Muscle of arm (tissue), 12 donors: ENCODE measurements around the gene PRELP. TPM values are rescaled to one million over a fixed set of nuclear protein-coding genes. Genes with fewer than 3 reads are reported as not detected.
"Not testable (repeated sequence)": the region's sequence is repeated elsewhere in the genome, so short reads cannot be mapped to it uniquely, and the experiment has no call there.

ENCODE experiments used
- DNase-seq: peaks from one replicate; pipeline ENCODE4 v3.0.0-alpha.2; 2013
- polyA plus RNA-seq, 12 donors: library from polyadenylated mRNA; unstranded; fragments of 120-200 nt; gene quantifications; one replicate each; pipeline ENCODE4 v1.2.1, GENCODE V29; 2013; ENCODE audit not compliant: insufficient read length in 12 of 12

PRELP gene
- polyA plus RNA-seq, 12 donors: 1.3 to 23.8 (median 2.9) TPM; not detected in 1

DNA sequence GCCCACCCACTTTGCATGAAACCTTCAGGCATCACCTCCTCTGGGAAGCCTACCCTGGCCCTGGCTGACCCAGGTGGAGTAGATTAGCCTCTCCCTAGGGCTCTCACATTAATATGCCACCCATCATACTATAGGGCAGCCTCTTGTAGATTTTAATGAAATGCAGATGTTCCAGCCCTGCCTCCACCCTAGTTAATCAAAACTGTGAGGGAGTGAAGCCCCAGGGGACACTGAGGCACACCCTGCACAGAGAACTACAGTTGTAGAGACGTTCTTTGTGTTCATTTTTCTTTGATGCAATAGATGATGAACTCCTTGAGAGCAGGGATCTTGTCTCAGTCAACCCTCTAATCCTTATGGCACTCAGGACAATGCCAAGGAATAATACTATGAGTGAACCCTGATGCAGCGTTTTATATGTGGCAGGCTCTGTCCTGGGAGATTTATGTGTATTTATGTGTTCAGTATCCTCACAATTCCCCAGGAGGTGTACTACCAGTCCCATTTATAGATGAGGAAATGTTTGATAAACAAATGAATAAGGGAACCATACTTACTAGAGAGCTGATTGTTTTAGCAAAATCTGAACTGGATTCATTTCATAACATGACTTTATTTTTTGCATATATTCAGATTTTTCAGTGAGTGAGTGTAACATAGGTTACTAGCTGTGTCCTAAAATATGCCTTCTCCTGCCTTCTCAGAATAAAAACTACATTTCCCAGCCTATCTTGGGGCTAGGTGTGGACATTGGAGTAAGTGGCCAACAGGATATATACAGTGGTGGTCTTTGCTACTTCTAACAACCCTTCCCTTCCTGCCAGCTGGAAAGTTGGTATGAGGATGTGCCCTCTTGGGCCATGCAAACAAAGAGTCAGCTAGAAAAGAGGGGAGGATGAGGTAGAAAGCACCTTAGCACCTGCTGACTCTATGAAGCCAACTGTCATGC is 23.5 kb upstream of the PRELP start:
- no peak for DNase-seq

DNA sequence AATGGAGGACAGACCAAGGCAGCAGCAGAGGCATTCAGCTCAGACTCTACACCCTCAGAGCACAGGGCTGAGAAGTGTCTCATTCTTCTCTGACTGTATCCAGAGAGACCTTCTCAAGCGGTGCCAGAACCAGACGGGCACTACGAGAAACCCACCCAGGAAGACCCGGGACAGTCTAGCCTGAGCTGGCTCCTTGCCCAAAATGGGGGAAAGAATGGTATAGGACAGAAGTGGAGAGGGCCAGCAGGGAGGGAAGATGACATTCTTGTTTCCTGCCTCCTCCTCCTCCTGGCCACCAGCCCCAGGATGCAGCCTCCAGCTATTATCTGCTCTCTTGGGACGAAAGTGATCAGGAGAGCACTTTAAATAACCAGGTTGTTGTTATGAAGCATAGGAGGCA is 22.6 kb upstream of the PRELP start:
- DNase-seq: no peak

DNA sequence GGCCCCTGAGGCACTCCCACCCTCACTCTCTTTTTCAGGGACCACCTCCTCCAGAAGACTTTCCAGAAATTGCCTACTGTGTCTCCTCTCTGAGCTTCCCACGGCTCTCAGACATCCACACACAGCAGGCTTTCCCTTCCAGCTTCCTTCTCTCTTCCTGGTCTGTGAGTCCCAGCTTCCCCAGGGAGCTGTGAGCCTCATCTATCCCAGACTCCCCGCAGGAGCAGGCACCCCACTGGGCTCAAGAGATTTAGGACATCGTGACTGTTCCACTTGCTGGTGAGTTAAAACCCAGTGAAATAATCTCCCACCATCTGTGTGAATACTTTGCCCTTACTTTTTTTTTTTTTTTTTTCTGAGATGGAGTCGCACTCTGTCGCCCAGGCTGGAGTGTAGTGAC is 22.0 kb upstream of the PRELP start:
- no peak for DNase-seq

- no peak for DNase-seq
Observed at GRCh38 chr1:203454986-203455471, 20.6 kb upstream of the PRELP start.

DNA sequence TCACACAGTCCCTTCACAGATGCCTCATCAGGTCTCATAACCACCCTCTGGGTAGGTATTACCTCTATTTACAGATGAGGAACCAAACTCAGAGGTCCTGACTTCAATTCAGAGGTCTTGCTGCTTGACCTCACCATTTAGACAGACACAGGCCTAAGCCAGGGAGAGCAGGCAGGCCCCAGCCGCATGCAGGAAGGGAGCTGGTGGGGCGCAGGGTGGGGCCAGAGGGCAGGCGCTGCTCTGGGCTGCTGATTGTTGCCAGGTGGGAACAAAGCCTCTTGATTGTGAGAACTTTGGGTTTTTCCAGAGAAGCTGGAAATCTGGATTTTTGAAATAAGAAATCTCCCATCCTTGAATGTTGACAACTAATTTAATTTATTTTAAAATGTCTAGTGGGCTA is 19.9 kb upstream of the PRELP start:
- DNase-seq: no peak

- DNase-seq: no peak
Observed at GRCh38 chr1:203456577-203456976, 19.0 kb upstream of the PRELP start.

GRCh38 chr1:203458078-203458477 is 17.5 kb upstream of the PRELP start:
- DNase-seq: no peak

GRCh38 chr1:203459671-203460201 is 15.9 kb upstream of the PRELP start:
- DNase-seq: no peak

DNA sequence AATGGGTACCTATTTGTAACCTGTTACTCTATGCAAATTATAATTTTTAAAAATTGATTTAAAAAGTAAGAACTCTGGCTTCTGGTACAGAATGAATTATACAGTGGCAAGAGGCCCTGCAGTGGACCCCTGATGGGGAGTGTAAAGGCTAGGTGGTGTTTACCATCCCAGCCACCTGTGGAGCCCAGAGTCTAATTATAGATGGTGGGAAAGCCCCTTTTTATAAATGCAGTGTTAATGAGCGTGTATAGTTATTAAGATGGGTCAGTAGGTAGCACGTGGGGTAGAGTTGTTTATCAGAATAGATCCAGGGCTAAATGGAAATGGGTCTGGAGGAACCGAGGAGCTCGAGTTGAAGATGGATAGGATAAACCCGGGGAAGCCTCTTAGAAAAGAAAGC is 13.9 kb upstream of the PRELP start:
- DNase-seq: no peak

- DNase-seq: no peak
Observed at GRCh38 chr1:203462143-203462542, 13.5 kb upstream of the PRELP start.

DNA sequence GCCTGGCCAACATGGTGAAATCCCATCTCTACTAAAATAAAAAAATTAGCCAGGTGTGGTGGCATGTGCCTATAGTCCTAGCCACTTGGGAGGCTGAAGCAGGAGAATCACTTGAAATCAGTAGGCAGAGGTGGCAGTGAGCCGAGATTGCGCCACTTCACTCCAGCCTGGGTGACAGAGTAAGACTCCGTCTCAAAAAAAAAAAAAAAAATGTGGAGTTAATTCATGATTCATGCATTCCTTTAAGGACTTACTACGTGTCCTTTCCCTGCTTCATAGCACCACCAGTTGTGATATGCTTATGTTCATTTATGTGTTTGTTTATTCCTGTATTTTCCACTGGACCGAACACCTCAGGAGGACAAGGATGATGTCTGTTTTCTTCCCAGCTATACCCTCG is 12.7 kb upstream of the PRELP start:
- no peak for DNase-seq

DNA sequence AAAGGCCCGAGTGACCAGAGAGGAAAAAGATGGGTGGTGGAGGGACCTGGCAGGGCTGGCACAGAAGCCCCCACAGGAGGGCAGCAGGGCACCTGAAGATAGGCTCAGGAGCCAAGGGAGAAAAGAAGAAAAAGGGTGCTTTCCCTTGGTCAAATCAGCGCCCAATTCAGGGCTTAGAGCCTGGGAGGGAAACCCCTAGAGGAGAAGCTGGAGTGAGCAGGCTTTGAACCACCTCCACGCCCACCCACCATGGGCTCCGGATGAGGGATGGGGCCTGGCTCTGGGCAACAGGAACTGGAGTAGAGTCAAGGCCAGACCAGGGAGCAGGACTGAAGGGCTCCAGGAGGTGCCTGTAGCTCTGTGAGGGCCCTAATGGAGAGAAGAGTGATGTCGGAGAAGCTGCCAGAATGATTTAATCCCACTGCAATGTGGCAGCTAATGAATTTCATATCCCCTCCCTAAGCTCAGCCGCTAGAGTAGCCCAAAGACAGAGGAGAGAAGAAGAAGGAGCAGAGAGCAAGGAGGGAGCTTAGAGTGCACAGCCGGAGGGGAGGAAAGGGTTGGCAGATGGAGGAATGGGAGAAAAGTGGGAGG is 12.0 kb upstream of the PRELP start:
- no peak for DNase-seq

DNA sequence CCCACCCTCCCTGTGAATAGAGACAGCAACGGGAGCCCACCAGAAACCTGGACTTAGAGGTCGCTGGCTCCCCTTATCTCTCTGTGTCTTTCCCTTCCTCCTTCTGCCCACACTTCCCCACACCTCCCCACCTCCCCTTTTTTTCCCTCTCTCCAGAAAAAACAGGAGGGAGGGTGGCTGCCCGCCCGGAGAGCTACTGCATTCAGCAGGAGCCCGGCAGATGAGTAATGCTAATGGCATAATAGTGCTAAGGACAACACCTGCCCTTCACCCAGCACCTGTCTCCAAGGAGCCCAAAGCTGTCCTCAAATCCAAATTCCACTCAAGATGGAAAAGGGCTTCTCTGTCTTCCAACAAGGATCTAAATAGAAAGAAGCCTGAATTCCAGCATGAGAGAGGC is 11.4 kb upstream of the PRELP start:
- DNase-seq: no peak

GRCh38 chr1:203464743-203465142 is 10.9 kb upstream of the PRELP start:
- no peak for DNase-seq

DNA sequence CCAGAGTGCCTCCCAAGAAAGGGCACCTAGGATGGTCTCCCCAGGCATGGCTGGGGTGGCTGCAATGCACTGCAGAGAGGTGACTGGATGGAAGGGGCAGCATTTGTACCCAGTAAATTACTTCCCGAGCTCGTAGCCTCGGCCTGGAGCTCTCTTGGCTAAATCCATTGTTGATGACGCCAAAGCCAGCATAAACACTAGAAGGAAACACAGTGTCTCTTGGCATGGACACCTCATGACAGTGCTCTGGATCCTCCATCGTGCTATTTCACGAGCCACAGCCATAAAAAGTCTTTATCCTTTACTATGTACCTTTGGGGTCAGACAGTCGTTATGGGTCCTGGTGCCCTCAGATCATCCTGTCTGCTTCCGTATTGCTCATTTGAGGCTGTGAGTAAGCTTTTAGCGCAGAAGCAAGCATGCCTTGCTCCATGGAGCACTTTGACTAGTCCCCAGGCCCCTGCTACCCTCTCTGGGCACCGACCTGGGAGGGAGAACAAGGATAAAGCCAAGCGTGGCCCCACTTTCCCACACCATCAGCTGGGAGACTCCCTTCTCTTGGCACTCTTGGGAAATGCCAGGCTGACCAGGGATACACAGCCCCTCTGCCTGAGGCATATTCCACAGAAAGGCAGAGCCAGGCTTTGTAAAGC is 10.3 kb upstream of the PRELP start:
- no peak for DNase-seq

GRCh38 chr1:203465948-203466347 is 9.7 kb upstream of the PRELP start:
- no peak for DNase-seq

DNA sequence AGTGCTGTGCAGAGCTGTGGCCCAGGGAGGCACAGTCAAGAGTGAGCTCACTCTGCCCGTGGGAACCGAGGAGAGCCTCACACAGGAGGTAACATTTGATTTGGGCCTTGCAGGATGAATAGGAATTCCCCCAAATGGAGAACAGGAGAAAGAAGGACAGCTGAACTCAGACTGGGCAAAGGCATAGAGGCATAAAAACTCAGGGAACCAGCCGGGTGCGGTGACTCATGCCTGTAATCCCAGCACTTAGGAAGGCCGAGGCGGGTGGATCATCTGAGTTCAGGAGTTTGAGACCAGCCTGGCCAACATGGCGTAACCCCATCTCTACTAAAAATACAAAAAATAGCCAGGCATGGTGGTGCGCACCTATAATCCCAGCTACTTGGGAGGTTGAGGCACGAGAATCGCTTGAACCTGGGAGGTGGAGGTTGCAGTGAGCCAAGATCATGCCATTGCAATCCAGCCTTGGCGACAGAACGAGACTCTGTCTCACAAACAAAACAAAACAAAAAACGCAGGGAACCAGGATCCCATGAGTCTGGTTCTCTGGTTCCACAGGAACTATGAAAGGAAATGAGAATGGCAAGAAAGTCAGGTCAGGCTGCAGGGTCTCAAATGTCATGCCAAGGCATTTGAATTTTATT is 8.6 kb upstream of the PRELP start:
- not testable (repeated sequence) for DNase-seq

DNA sequence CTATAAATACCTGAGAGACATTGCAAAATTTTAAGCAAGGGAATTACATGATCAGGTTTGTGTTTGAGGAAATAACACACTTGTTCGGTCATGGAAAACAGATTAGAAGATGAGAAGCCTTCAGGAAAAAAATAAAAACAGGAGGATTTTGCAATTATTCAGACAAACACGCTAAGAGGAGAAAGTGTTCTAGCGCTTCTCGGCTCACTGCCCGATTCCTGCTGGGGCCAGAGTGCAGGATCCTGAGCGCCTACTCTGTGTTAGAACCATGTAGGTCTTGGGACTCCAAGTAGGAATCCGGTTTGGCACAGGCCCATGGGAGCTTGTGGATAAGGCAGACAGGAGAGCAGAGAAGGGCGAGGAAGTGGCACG is 8.1 kb upstream of the PRELP start:
- DNase-seq: no peak

DNA sequence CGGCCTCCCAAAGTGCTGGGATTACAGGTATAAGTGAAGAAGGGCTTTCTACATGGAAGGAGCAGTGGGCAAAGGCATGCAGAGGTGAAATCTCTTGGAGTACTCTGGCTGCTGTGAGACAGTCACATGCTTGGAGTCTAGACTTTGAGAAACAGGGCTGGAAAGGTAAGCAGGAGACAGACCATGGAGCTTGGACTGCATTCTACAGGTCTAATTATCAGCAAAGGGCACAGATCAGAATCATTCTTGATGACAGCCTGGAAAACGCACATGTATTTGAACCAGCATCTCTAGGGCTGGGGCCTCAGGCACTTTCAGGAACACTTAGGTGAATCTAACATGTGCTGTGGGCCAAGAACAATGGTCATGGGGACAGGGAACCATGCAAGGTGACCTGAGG is 7.3 kb upstream of the PRELP start:
- no peak for DNase-seq

DNA sequence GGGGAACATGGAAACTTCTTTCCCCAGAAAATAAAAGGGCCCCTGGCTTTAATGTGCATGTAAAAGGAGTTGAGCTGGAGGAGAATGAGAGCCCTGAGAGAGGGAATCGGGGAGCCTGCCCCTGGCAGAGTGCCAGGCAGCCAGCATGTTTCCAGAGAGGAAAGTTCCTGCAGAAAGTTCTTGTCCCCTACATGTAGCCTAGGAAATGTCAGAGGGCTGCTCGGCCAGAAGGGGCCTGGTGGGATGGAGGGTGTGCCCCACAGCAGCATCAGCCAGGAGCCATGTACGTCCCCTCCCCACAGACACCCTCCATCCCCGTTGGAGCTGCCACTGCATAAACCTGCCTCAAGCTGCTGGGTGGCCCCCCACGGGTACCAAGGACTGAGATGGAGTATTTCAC is 5.4 kb upstream of the PRELP start:
- no peak for DNase-seq

DNA sequence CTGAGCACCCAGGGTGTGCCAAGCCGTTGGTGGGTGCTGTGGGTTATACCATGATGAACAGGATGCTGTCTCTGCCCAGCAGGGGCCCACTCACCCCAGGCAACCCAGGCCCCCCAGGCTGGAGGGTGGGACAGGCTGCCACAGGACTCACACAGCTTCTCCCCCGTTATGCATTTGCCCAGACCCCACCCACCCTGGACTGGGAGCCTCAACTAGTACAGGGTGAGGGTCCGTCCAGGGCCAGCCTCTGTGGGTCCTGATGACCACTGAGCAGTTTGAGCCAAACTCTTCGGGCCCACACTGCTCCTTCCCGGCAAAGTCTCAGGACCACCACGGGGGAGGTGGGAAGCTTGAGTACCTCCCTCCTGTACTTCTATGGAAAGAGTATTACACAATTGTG is 3.8 kb upstream of the PRELP start:
- DNase-seq: no peak

- no peak for DNase-seq
Observed at GRCh38 chr1:203473281-203473680, 2.3 kb upstream of the PRELP start.
